C4-2B (cell line): ENCODE results near the gene ATG9B.

Source experiments
- H3K27ac ChIP-seq: fragments of 450-650 bp; 2 replicates; pipeline ENCODE4 v1.5.1; 2017
- ZFX ChIP-seq: fragments of 450-650 bp; IDR thresholded peaks from 2 replicates; pipeline ENCODE4 v1.6.1; 2017
- TF ChIP-seq, protein P1 (sequence below): fragments of 450-650 bp; conservative IDR thresholded peaks from 2 replicates; pipeline ENCODE4 v1.5.1; 2017; ENCODE audit warnings: mild to moderate bottlenecking

ATG9B gene

DNA sequence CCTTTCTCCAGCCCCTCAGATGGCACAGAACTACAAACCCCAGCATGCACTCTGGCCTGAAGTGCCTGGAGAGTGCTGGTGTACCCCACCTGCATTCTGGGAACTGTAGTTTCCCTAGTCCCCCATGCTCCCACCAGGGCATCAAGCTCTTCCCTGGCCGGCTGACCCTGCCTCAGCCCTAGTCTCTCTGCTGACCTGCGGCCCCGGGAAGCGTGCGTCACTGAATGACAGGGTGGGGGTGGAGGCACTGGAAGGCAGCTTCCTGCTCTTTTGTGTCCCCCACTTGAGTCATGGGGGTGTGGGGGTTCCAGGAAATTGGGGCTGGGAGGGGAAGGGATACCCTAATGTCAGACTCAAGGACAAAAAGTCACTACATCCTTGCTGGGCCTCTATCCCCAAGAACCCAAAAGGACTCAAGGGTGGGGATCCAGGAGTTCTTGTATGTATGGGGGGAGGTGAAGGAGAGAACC lies 31.4 kb downstream of the ATG9B start:
- no peak overlapping the region for H3K27ac ChIP-seq
- TF ChIP-seq ZFX: no peak
- TF ChIP-seq, protein P1, sequence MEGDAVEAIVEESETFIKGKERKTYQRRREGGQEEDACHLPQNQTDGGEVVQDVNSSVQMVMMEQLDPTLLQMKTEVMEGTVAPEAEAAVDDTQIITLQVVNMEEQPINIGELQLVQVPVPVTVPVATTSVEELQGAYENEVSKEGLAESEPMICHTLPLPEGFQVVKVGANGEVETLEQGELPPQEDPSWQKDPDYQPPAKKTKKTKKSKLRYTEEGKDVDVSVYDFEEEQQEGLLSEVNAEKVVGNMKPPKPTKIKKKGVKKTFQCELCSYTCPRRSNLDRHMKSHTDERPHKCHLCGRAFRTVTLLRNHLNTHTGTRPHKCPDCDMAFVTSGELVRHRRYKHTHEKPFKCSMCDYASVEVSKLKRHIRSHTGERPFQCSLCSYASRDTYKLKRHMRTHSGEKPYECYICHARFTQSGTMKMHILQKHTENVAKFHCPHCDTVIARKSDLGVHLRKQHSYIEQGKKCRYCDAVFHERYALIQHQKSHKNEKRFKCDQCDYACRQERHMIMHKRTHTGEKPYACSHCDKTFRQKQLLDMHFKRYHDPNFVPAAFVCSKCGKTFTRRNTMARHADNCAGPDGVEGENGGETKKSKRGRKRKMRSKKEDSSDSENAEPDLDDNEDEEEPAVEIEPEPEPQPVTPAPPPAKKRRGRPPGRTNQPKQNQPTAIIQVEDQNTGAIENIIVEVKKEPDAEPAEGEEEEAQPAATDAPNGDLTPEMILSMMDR: no peak

DNA sequence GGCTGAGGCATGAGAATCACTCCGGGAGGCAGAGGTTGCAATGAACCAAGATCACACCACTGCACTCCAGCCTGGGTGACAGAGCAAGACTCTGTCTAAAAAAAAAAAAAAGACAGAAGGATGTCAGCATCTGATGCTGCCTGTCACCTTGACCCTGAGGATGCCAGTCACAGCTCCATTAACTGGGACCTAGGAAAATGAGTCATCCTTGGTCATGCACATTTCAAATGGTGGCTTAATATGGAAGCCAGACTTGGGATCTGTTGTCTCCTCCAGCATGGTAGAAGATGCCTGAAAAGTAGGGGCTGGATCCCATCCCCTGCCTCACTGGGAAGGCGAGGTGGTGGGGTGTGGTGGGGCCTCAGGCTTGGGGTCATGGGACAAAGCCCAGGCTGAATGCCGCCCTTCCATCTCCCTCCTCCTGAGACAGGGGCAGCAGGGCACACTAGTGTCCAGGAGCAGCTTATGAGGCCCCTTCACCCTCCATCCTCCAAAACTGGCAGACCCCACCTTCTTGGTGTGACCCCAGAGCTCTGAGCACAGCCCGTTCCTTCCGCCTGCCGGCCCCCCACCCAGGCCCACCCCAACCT lies 32.1 kb downstream of the ATG9B start:
- no peak overlapping the region for H3K27ac ChIP-seq
- TF ChIP-seq, protein P1: no peak
- no peak for TF ChIP-seq ZFX

DNA sequence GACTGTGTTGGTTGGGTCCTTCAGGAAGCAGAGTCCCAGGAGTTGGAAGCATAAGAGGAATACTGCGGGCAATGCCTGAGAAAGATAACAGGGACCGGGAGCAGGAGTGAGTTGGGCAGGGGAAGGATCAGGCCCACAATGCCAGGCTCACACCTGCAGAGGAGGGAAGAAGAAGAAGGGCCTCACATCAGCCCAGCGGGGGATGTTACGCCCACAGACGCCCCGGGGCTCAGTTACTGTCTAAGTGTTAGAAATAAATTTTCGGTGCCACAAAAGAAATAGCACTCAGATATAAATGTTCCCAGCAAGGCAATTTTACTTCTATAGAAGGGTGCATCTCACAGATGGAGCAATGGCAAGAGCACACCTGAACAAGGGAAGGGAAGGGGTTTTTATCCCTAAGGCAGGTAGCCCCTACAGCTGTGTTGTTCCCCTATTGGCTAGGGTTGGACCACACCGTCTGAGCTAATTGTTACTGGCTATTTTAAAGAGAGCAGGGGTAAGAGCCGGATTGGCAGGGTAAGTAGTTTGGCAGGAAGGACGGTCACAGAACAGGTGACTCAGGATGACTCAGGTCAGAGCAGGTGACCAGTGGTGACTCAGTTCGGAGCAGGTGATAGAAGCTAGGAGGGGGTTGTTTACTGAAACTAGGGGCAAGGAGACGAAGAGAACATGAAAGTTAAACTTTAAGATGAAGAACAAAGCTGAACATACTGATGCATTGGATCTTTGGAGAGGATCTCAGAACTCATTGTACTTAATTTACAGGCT lies 33.7 kb downstream of the ATG9B start, which contains the start of gene NOS3:
NOS3 (plus strand) TSS at position 602 of the 771 bp plus-strand sequence. CDS start 2,787 bp downstream, outside the sequence.
- TF ChIP-seq ZFX: no peak
- TF ChIP-seq, protein P1: no peak
- peak within 1 kb of the TSS; percentile 23; the same call in 1 of the 2 replicates for H3K27ac ChIP-seq

DNA sequence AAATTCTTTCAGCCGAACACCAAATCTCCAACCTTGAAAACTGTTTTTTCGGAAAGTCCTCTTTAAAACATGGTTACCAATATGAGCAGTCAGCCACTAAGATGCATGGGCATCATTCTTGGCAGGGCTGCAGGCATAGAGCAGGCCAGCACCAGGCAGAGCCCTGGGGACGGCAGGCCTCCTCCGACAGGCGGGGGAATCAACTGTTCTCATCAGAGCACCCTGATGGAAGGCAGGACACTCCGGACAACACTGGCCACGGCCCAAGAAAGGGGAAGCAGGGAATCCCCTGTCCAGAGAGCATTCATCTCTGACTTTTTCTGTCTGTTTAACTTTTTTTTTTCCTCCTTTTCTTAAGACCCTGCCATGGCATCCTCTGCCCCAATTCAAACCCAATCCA lies 34.8 kb downstream of the ATG9B start:
- no peak for TF ChIP-seq ZFX
- TF ChIP-seq, protein P1: no peak
- H3K27ac ChIP-seq: no peak overlapping the region

DNA sequence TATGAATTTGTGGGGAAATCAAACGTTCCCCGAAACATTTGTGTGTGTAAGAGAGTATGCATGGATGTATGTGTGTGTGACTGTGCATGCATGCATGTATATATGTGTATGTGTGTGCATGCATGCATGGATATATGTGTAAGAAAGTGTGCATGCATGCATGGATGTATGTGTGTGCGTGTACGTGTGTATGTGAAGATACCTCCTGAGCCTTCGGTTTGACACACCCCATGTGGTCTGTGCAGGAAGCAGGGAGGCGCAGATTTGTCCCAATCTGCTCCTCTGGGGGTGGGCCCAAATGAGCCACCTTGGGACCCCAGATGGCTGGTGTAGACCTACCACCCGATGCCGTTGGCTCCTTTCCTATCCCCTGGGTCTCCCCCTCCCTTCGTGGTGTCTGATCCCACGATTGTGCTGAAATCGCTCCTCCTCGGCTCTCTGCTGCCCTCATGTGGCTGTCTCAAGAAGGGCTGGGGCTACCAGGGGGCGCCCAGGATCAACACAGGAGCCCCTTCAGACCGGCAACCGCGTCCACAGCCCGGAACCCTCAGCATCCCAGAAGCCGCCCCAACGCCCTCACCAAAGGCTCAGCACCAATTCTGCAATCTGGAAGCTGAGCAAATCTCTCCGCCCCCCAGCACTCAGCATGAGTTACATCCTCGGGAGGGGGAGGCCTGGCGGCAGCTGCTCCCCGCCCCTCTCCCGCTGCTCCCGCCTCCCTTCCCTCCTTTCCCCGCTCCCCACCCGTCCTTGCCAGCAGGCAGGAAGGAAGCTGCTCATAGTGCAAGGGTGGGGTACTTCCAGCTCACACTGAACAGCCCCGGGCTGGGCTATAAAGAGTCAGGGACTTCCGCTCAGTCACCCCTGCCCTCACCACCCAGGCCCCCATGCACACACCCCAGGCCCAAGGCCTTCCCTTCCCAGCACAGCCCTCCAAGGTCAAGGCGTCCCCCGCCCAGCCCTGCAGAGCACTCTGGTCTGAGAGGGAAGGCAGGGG lies 35.8 kb downstream of the ATG9B start:
- TF ChIP-seq ZFX: no peak
- TF ChIP-seq, protein P1: peak; percentile 97
- no peak overlapping the region for H3K27ac ChIP-seq

DNA sequence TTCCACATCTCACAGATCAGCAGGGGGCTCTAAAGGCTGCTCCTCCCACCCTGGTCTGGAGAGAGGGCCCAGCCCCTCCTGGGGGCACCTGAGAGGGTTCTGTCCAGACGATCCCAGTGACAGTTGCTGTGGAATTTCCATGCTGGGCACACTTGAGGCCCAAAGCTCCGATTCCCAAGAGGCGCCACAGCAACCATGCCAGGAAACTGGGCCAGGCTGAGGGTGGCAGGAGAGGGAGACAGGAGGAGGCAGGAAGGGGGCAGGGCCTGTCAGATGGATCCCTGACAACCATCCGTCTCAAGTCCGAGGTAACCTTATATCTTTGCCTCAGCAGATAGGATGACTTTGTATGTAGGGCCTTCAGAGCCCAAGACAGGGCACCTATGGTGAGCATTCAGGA lies 37.7 kb downstream of the ATG9B start:
- TF ChIP-seq, protein P1: no peak
- TF ChIP-seq ZFX: no peak
- H3K27ac ChIP-seq: no peak overlapping the region
